ENCODE measurements around the gene WFDC5. TPM values are rescaled to one million over a fixed set of nuclear protein-coding genes. Genes with fewer than 3 reads are reported as not detected.

WFDC5 gene
- total RNA-seq, 1 donor from 2014 or later, result not detected

GRCh38 chr20:45072066-45072465 lies 42.9 kb downstream of the WFDC5 start:
- no peak for TF ChIP-seq CTCF (IDR thresholded peaks at IDR 0.05; ENCODE audit: unreplicated experiment)
- Mint-ChIP-seq H3K27ac (no peak overlapping the region), H3K4me3 (no peak overlapping the region), H3K4me1 (peaks cover 14% of the 10 kb centered on the region), H3K27me3 (ENCODE audit: low read depth) (no peaks in the 10 kb centered on the region), H3K9me3 (peaks cover 9% of the 10 kb centered on the region), H3K36me3 (peaks cover 24% of the 10 kb centered on the region)
- DNase-seq (ENCODE audit: low spot score in 2 of 2, unreplicated experiment in 2 of 2), result no peak

- Mint-ChIP-seq H3K4me1 (peaks cover 17% of the 10 kb centered on the region), H3K27ac (no peak overlapping the region)
- no peak for TF ChIP-seq CTCF (IDR thresholded peaks at IDR 0.05; ENCODE audit: unreplicated experiment)
These were observed 43.9 kb downstream of the WFDC5 start for GRCh38 chr20:45070932-45071632.

GRCh38 chr20:45069261-45069660 lies 45.7 kb downstream of the WFDC5 start:
- no peak for DNase-seq (ENCODE audit: low spot score in 2 of 2, unreplicated experiment in 2 of 2)
- Mint-ChIP-seq H3K27ac (peak overlapping the region; percentile 81), H3K27me3 (ENCODE audit: low read depth) (no peaks in the 10 kb centered on the region), H3K36me3 (peaks cover 17% of the 10 kb centered on the region), H3K4me1 (peaks cover 17% of the 10 kb centered on the region), H3K9me3 (peaks cover 9% of the 10 kb centered on the region), H3K4me3 (no peak overlapping the region)
- TF ChIP-seq CTCF (IDR thresholded peaks at IDR 0.05; ENCODE audit: unreplicated experiment), result no peak

More at GRCh38 chr20:45070932-45071632, 43.9 kb downstream of the WFDC5 start:
- Mint-ChIP-seq H3K36me3 (peaks cover 16% of the 10 kb centered on the region), H3K4me3 (no peak overlapping the region), H3K9me3 (peaks cover 9% of the 10 kb centered on the region), H3K27me3 (ENCODE audit: low read depth) (no peaks in the 10 kb centered on the region)
- no peak for DNase-seq (ENCODE audit: low spot score in 2 of 2, unreplicated experiment in 2 of 2)

GRCh38 chr20:45067558-45067957 lies 47.4 kb downstream of the WFDC5 start:
- H3K27me3 Mint-ChIP-seq (ENCODE audit: low read depth), result no peaks in the 10 kb centered on the region
- DNase-seq (ENCODE audit: low spot score in 2 of 2, unreplicated experiment in 2 of 2), result no peak
- H3K4me1 Mint-ChIP-seq, result peaks cover 17% of the 10 kb centered on the region
- no peak overlapping the region for H3K4me3 Mint-ChIP-seq
- peaks cover 14% of the 10 kb centered on the region for H3K9me3 Mint-ChIP-seq
- no peak for TF ChIP-seq CTCF (IDR thresholded peaks at IDR 0.05; ENCODE audit: unreplicated experiment)
- no peak overlapping the region for H3K27ac Mint-ChIP-seq
- H3K36me3 Mint-ChIP-seq, result peaks cover 19% of the 10 kb centered on the region

GRCh38 chr20:45067087-45067486 lies 47.9 kb downstream of the WFDC5 start:
- H3K4me3 Mint-ChIP-seq, result no peak overlapping the region
- peaks cover 14% of the 10 kb centered on the region for H3K9me3 Mint-ChIP-seq
- peaks cover 17% of the 10 kb centered on the region for H3K4me1 Mint-ChIP-seq
- no peaks in the 10 kb centered on the region for H3K27me3 Mint-ChIP-seq (ENCODE audit: low read depth)
- no peak for DNase-seq (ENCODE audit: low spot score in 2 of 2, unreplicated experiment in 2 of 2)
- no peak overlapping the region for H3K27ac Mint-ChIP-seq
- TF ChIP-seq CTCF (IDR thresholded peaks at IDR 0.05; ENCODE audit: unreplicated experiment), result no peak
- peaks cover 19% of the 10 kb centered on the region for H3K36me3 Mint-ChIP-seq

Measured in mesothelial cell of epicardium (in vitro differentiated cells).